ENCODE data around the gene NAPA. TPM values are rescaled to one million over a fixed set of nuclear protein-coding genes. Genes with fewer than 3 reads are reported as not detected.
"Not testable (repeated sequence)": the region's sequence is repeated elsewhere in the genome, so short reads cannot be mapped to it uniquely, and the experiment has no call there.

NAPA gene
- total RNA-seq, 1 donor from 2014 or later: 80.0 TPM

GRCh38 chr19:47489072-47489914, 25.6 kb downstream of the NAPA start:
- DNase-seq (ENCODE audit: low spot score, unreplicated experiment): no peak
- TF ChIP-seq, protein P1, sequence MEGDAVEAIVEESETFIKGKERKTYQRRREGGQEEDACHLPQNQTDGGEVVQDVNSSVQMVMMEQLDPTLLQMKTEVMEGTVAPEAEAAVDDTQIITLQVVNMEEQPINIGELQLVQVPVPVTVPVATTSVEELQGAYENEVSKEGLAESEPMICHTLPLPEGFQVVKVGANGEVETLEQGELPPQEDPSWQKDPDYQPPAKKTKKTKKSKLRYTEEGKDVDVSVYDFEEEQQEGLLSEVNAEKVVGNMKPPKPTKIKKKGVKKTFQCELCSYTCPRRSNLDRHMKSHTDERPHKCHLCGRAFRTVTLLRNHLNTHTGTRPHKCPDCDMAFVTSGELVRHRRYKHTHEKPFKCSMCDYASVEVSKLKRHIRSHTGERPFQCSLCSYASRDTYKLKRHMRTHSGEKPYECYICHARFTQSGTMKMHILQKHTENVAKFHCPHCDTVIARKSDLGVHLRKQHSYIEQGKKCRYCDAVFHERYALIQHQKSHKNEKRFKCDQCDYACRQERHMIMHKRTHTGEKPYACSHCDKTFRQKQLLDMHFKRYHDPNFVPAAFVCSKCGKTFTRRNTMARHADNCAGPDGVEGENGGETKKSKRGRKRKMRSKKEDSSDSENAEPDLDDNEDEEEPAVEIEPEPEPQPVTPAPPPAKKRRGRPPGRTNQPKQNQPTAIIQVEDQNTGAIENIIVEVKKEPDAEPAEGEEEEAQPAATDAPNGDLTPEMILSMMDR (IDR thresholded peaks at IDR 0.05; ENCODE audit: unreplicated experiment): no peak
- Mint-ChIP-seq H3K27ac (no peak overlapping the region), H3K9me3 (ENCODE audit: low read depth) (no peaks in the 10 kb centered on the region), H3K27me3 (no peaks in the 10 kb centered on the region), H3K4me3 (ENCODE audit: low read depth) (no peak overlapping the region), H3K36me3 (ENCODE audit: insufficient read depth) (no peaks in the 10 kb centered on the region), H3K4me1 (ENCODE audit: low read depth) (peaks cover 3% of the 10 kb centered on the region)

DNA sequence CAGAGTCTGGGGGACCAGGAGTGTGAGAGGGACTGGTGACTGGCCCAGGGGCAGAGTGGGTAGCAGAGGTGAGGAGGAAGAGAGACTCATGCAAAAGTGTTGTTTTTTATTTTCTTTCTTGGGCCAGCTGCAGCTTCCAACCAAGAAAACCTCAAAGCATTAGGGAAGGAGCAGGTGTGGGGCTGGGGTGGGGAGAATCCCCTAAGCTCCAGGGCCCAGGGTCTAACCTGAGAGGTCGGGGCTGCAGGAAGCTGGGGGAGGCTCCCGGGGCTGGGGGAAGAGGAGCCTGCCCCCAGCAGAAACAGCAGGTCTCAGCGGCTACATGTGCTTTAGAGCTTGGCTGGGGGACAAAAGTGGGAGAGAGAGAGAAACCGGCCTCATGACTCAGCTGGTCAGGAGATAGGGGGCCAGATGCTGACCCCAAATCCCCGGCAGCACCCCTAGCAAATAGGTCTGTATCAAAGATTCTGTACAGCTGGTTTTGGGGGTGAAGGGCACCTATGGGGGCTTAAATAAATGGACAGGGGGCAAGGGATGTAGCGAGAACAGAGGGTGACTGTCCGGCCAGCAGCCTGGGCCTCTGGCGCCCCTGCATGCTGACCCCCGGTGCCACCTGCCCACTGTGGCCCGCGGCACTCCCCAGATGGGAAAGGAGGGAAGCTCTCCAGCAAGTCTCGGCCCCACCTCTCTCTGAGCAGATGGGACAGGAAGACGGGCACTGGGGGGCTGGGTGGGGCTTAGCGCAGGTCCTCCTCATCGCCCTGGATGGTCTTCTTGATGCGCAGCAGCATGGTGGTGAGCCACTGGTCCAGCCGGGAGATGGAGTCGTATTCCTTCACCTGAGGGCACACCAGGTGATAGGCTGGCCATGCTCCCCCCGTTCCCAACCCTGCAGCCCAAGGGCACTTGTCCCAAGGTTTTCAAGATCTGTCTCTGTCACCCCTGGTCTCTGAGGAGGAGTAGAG, 27.0 kb downstream of the NAPA start:
- Mint-ChIP-seq H3K4me1 (ENCODE audit: low read depth) (peaks cover 8% of the 10 kb centered on the region), H3K27me3 (no peaks in the 10 kb centered on the region)
- TF ChIP-seq, protein P1 (IDR thresholded peaks at IDR 0.05; ENCODE audit: unreplicated experiment): no peak

DNA sequence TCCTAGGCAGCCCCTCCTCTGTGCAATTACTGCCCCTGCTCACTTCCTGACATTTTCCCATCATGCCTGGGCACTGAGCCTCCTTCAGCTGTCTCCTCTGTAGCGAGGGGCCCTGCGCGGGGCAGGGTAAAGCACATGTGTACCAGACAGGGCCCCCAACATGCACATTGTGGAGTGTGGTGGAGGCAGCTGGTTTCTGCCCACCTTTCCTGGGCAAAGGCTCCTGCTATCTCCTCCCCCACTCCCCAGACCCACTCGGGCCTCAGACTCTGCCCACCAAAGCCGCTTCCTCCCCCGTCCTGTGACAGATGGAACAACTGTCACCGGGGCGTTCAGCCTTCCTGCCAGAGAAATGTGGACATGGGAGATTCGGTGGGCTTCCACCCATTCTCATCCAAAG, 28.0 kb downstream of the NAPA start:
- TF ChIP-seq, protein P1 (IDR thresholded peaks at IDR 0.05; ENCODE audit: unreplicated experiment): no peak
- Mint-ChIP-seq H3K4me3 (ENCODE audit: low read depth) (no peak overlapping the region), H3K9me3 (ENCODE audit: low read depth) (no peaks in the 10 kb centered on the region), H3K27me3 (no peaks in the 10 kb centered on the region), H3K36me3 (ENCODE audit: insufficient read depth) (no peaks in the 10 kb centered on the region), H3K27ac (no peak overlapping the region), H3K4me1 (ENCODE audit: low read depth) (peaks cover 8% of the 10 kb centered on the region)
- no peak for DNase-seq (ENCODE audit: low spot score, unreplicated experiment)

More for the DNA sequence above, 27.0 kb downstream of the NAPA start:
- no peak for DNase-seq (ENCODE audit: low spot score, unreplicated experiment)
- Mint-ChIP-seq H3K4me3 (ENCODE audit: low read depth) (no peak overlapping the region), H3K27ac (no peak overlapping the region), H3K9me3 (ENCODE audit: low read depth) (no peaks in the 10 kb centered on the region), H3K36me3 (ENCODE audit: insufficient read depth) (no peaks in the 10 kb centered on the region)

GRCh38 chr19:47486220-47486619, 28.6 kb downstream of the NAPA start:
- H3K4me3 Mint-ChIP-seq (ENCODE audit: low read depth); DNase-seq (ENCODE audit: low spot score, unreplicated experiment); H3K36me3 Mint-ChIP-seq (ENCODE audit: insufficient read depth); H3K9me3 Mint-ChIP-seq (ENCODE audit: low read depth); H3K27me3 Mint-ChIP-seq; H3K27ac Mint-ChIP-seq; H3K4me1 Mint-ChIP-seq (ENCODE audit: low read depth): not testable (repeated sequence)

- Mint-ChIP-seq H3K27ac (peak overlapping the region; percentile 97), H3K9me3 (ENCODE audit: low read depth) (no peaks in the 10 kb centered on the region), H3K27me3 (peaks cover 7% of the 10 kb centered on the region), H3K36me3 (ENCODE audit: insufficient read depth) (no peaks in the 10 kb centered on the region), H3K4me1 (ENCODE audit: low read depth) (peaks cover 8% of the 10 kb centered on the region), H3K4me3 (ENCODE audit: low read depth) (peak overlapping the region; percentile 94)
- TF ChIP-seq, protein P1 (IDR thresholded peaks at IDR 0.05; ENCODE audit: unreplicated experiment): no peak
- no peak for DNase-seq (ENCODE audit: low spot score, unreplicated experiment)
Measured at GRCh38 chr19:47485210-47485609, 29.7 kb downstream of the NAPA start.

All from progenitor cell of endocrine pancreas (in vitro differentiated cells).